ENCODE results near the gene GMPPA. TPM values are rescaled to one million over a fixed set of nuclear protein-coding genes. Genes with fewer than 3 reads are reported as not detected.

GMPPA gene
- total RNA-seq, 1 donor from 2014 or later, result 42.5 TPM

DNA sequence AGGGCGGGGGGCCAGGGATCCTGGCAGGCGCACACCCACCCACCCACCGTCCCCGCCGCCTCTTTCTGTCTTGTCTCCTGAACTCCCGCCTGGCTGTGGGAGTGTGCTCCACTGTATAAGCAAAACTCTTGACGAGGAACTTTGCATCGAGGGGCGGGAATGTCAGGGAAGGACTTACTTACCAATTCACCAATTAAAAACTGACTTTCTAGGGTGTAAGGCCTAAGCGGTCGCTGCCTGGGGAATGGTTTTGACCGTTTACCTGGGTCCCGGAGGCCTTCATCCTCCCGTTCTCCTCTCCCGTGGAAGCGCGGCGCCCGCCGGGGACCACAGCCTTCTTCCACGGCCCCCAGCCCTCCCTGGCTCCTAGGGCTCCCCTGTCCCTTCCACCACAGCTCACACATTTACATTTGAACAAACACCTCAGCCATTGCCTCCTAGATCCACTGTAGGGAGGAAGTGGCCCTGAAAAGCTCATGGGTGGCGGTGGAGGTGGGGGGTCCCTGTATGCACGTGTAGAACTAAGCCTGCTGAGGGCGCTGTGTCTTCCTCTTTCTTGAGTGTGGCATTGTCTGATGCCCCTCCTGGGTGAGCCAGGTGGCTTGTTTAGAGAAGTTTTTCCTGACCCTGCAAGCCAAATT is 24.5 kb downstream of the GMPPA start:
- Mint-ChIP-seq H3K4me3 (ENCODE audit: unreplicated experiment) (no peak overlapping the region), H3K27me3 (ENCODE audit: unreplicated experiment) (peaks cover 22% of the 10 kb centered on the region), H3K36me3 (ENCODE audit: unreplicated experiment) (no peaks in the 10 kb centered on the region), H3K27ac (ENCODE audit: unreplicated experiment) (no peak overlapping the region), H3K9me3 (ENCODE audit: unreplicated experiment) (no peaks in the 10 kb centered on the region), H3K4me1 (ENCODE audit: unreplicated experiment) (peaks cover 15% of the 10 kb centered on the region)
- TF ChIP-seq, protein P1, sequence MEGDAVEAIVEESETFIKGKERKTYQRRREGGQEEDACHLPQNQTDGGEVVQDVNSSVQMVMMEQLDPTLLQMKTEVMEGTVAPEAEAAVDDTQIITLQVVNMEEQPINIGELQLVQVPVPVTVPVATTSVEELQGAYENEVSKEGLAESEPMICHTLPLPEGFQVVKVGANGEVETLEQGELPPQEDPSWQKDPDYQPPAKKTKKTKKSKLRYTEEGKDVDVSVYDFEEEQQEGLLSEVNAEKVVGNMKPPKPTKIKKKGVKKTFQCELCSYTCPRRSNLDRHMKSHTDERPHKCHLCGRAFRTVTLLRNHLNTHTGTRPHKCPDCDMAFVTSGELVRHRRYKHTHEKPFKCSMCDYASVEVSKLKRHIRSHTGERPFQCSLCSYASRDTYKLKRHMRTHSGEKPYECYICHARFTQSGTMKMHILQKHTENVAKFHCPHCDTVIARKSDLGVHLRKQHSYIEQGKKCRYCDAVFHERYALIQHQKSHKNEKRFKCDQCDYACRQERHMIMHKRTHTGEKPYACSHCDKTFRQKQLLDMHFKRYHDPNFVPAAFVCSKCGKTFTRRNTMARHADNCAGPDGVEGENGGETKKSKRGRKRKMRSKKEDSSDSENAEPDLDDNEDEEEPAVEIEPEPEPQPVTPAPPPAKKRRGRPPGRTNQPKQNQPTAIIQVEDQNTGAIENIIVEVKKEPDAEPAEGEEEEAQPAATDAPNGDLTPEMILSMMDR (IDR thresholded peaks at IDR 0.05), result no peak
- DNase-seq (ENCODE audit: extremely low spot score, unreplicated experiment), result no peak

DNA sequence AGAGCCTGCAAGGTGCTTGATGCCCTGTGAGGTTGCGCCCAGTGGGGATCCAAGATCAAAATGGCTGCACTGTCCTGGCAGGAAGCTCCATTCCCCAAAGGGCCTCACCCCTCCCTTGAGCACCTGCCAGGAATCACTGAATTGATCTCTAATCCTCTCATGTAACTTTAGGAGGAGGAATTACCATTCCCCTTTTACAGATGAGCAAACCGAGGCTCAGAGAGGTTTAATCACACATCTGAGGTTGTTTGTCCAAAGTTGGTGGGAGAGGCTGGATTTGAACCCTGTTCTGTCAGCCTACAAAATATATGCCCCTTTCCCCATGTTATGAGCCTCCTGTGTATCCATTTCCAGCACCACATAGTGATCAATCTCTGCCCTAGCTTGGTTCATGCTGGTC is 26.1 kb downstream of the GMPPA start:
- H3K27ac Mint-ChIP-seq (ENCODE audit: unreplicated experiment), result no peak overlapping the region
- H3K9me3 Mint-ChIP-seq (ENCODE audit: unreplicated experiment), result no peaks in the 10 kb centered on the region
- H3K4me3 Mint-ChIP-seq (ENCODE audit: unreplicated experiment), result no peak overlapping the region
- H3K27me3 Mint-ChIP-seq (ENCODE audit: unreplicated experiment), result peaks cover 34% of the 10 kb centered on the region
- H3K4me1 Mint-ChIP-seq (ENCODE audit: unreplicated experiment), result peaks cover 15% of the 10 kb centered on the region
- TF ChIP-seq, protein P1 (IDR thresholded peaks at IDR 0.05), result no peak
- no peak for DNase-seq (ENCODE audit: extremely low spot score, unreplicated experiment)
- H3K36me3 Mint-ChIP-seq (ENCODE audit: unreplicated experiment), result no peaks in the 10 kb centered on the region

DNA sequence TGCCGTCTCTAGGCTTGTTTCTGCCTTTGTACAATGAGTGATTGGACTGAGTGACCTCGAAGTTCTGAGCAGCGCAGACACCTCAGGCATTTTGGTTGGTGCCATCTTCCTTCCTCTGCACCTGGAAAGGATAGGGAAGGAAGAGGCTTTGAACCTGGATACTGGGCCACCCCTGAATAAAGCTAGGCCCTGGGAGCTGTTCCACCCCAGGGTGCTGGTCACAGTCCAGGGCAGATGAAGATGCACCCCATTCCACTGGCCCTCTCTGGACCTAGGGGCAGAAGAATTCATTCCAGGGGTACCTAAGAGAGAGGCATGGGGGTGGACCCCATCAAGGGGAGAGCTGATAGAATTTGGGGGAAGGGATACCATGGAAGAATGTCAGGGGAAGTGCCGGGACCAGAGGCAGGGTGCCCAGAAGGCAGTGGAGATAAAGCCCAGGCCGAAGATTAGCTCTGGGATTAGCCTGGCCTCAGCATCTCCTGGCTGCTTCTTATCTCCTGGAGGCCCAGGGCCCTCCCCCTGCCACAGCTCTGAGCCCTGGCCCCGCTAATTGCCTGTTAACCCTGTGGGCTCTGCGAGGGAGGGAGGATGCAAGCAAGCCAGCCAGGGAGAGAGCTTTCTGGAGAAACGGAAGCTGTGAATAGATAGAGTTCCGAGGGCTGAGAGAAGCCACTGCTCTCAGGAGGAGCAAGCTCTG is 27.0 kb downstream of the GMPPA start:
- Mint-ChIP-seq H3K4me1 (ENCODE audit: unreplicated experiment) (peaks cover 20% of the 10 kb centered on the region), H3K27ac (ENCODE audit: unreplicated experiment) (no peak overlapping the region), H3K4me3 (ENCODE audit: unreplicated experiment) (no peak overlapping the region), H3K9me3 (ENCODE audit: unreplicated experiment) (no peaks in the 10 kb centered on the region), H3K36me3 (ENCODE audit: unreplicated experiment) (no peaks in the 10 kb centered on the region), H3K27me3 (ENCODE audit: unreplicated experiment) (peaks cover 40% of the 10 kb centered on the region)
- DNase-seq (ENCODE audit: extremely low spot score, unreplicated experiment), result no peak
- TF ChIP-seq, protein P1 (IDR thresholded peaks at IDR 0.05), result no peak

DNA sequence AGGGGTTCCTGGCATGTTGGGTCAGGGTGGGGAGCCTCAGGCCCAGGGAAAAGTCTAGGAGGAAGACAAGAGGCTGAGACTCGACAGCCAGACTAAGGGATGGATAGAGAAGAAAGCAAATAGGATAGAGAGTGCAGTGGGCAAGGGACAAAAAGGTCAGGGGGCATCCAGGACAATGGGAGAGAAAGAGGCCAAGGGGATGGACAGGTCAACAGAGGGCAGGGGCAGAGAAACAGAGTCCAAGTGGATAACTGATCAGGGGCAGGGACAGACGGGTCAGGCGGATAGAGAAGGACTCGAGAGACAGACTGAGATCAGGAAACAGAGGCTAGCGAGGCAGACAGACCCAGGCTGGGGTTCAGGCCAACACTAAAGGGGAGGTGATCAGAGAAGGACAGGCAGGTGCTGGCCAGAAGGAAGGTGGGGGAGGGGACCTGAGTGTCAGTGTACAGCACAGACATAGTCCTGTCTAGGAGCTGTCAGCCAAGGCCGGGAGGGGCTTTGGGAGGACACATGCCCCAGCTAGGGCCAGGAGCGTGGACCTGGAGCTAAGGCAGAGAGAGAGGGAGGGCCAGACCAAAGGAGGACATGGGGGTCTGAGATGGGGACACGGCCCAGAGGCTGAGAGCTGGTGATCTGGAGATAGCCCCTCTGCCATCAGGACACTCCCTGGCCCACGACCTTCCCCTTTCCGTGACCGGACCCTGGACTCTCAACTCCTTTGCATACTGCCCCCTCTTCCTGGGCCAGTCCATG is 27.8 kb downstream of the GMPPA start:
- no peaks in the 10 kb centered on the region for H3K9me3 Mint-ChIP-seq (ENCODE audit: unreplicated experiment)
- H3K27ac Mint-ChIP-seq (ENCODE audit: unreplicated experiment), result no peak overlapping the region
- H3K4me3 Mint-ChIP-seq (ENCODE audit: unreplicated experiment), result no peak overlapping the region
- H3K4me1 Mint-ChIP-seq (ENCODE audit: unreplicated experiment), result peaks cover 14% of the 10 kb centered on the region
- DNase-seq (ENCODE audit: extremely low spot score, unreplicated experiment), result no peak
- TF ChIP-seq, protein P1 (IDR thresholded peaks at IDR 0.05), result no peak
- H3K36me3 Mint-ChIP-seq (ENCODE audit: unreplicated experiment), result no peaks in the 10 kb centered on the region
- peaks cover 40% of the 10 kb centered on the region for H3K27me3 Mint-ChIP-seq (ENCODE audit: unreplicated experiment)

DNA sequence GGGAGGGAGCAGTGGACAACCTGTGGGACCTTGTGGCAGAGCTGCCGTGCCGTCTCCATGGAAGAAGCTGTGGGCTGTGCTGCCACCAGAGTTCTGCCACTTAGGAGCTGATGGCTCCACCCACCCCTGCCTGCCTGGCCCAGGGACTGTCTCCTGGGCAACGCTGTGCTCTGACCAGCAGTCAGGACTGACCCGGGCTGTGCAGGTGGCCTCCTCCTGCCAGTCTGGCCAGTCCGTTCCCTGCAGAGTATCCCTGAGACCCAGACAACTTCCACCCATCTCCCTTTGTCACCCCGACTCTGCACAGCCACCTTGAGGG is 28.3 kb downstream of the GMPPA start:
- Mint-ChIP-seq H3K4me3 (ENCODE audit: unreplicated experiment) (no peak overlapping the region), H3K27me3 (ENCODE audit: unreplicated experiment) (peaks cover 43% of the 10 kb centered on the region)

More for the DNA sequence above, 28.3 kb downstream of the GMPPA start:
- no peak for DNase-seq (ENCODE audit: extremely low spot score, unreplicated experiment)
- Mint-ChIP-seq H3K9me3 (ENCODE audit: unreplicated experiment) (no peaks in the 10 kb centered on the region), H3K36me3 (ENCODE audit: unreplicated experiment) (no peaks in the 10 kb centered on the region), H3K4me1 (ENCODE audit: unreplicated experiment) (peaks cover 9% of the 10 kb centered on the region), H3K27ac (ENCODE audit: unreplicated experiment) (no peak overlapping the region)
- TF ChIP-seq, protein P1 (IDR thresholded peaks at IDR 0.05), result no peak

Data from osteocyte (in vitro differentiated cells).